HepG2 (cell line): ENCODE measurements around the gene FTL. TPM values are rescaled to one million over a fixed set of nuclear protein-coding genes. Genes with fewer than 3 reads are reported as not detected.

Experiments
- ATAC-seq: fragments of 200-7000 bp; cut with Tn5 transposase; 3 replicates; pipeline ENCODE4 v1.9.1; 2020; ENCODE audit warnings: mild to moderate bottlenecking, moderate library complexity
- BruUV-seq: library from RNA; stranded (reverse); fragments of 400-500 nt; replicated peaks from 2 replicates; lab custom pipeline; 2021; lab: Mats Ljungman, UMichigan
- CTCF ChIA-PET: fragments of 300-600 bp; formaldehyde crosslinking; extraction: SDS; loops from one replicate; lab custom pipeline; 2021; ENCODE audit warnings: low total read pairs, inconsistent platforms, low intra/inter-chr PET ratio; lab: Yijun Ruan, JAX
- POLR2A ChIA-PET: fragments of 350-600 bp; sonication (Branson Sonifier 250); formaldehyde crosslinking; loops from one replicate; lab custom pipeline; 2020; ENCODE audit warnings: antibody characterized with exemption, inconsistent platforms; lab: Yijun Ruan, JAX
- DNase-seq: peaks from one replicate; pipeline ENCODE4 v3.0.0-alpha.2; 2015; ENCODE audit warnings: low spot score
- FAIRE-seq: peaks from 3 replicates; lab custom pipeline; 2011; peaks lifted over from hg19 to GRCh38; lab: Jason Lieb, UNC
- H2AFZ ChIP-seq: one replicate; pipeline ENCODE4 v1.6.1; 2011; ENCODE audit warnings: low read length, inconsistent platforms
- H3K27ac ChIP-seq: fragments of 300-600 bp; 3 replicates; pipeline ENCODE4 v1.8.0; 2011; ENCODE audit warnings: mixed run types, mild to moderate bottlenecking, mixed read lengths, low read length, inconsistent platforms; ENCODE audit not compliant: insufficient read depth; ENCODE audit errors: extremely low read length
- H3K27me3 ChIP-seq, 2 experiments: fragments of 200-600 bp in 1 of 2; 2 replicates in 1 of 2; 3 replicates in 1 of 2; pipeline versions ENCODE4 v1.6.0 to v1.8.0; 2011; ENCODE audit warnings: low read length in 2 of 2, mild to moderate bottlenecking in 2 of 2, moderate library complexity in 2 of 2, inconsistent platforms in 1 of 2; ENCODE audit not compliant: insufficient read depth in 2 of 2, control insufficient read depth in 1 of 2
- H3K36me3 ChIP-seq, 2 experiments: fragments of 200-600 bp in 1 of 2; replicated peaks in 1 of 2; 2 replicates in 1 of 2; 3 replicates in 1 of 2; pipeline versions ENCODE4 v1.5.1 to v1.8.0; 2011; ENCODE audit warnings: low read length in 2 of 2, inconsistent platforms in 1 of 2; ENCODE audit not compliant: insufficient read depth in 2 of 2, control insufficient read depth in 1 of 2
- H3K4me1 ChIP-seq: 2 replicates; pipeline ENCODE4 v1.5.1; 2012; ENCODE audit warnings: low read length, inconsistent platforms; ENCODE audit not compliant: insufficient read depth
- H3K4me2 ChIP-seq: 2 replicates; pipeline ENCODE4 v1.6.0; 2011; ENCODE audit warnings: low read depth, low read length, inconsistent platforms
- H3K4me3 ChIP-seq, 3 experiments: fragments of 200-600 bp in 1 of 3; sonication (generic), shearing (Covaris generic) in 1 of 3; replicated peaks in 1 of 3; 2 replicates each; pipeline ENCODE4 v1.5.1; 2011 to 2016; ENCODE audit warnings: low read length in 3 of 3, inconsistent platforms in 2 of 3, low read depth in 2 of 3, mild to moderate bottlenecking in 2 of 3, control low read depth in 1 of 3, mixed read lengths in 1 of 3; ENCODE audit not compliant: insufficient read depth in 1 of 3
- H3K79me2 ChIP-seq: one replicate; pipeline ENCODE4 v1.6.1; 2011; ENCODE audit warnings: low read length, inconsistent platforms; ENCODE audit not compliant: insufficient read depth
- H3K9ac ChIP-seq: 2 replicates; pipeline ENCODE4 v1.6.0; 2011; ENCODE audit warnings: mild to moderate bottlenecking, low read depth, low read length, inconsistent platforms; ENCODE audit not compliant: insufficient read depth
- H3K9me3 ChIP-seq: 2 replicates; pipeline ENCODE4 v1.5.1; 2012; ENCODE audit warnings: mild to moderate bottlenecking, low read length
- H4K20me1 ChIP-seq: 2 replicates; pipeline ENCODE4 v1.6.0; 2011; ENCODE audit warnings: inconsistent platforms, mild to moderate bottlenecking, low read length, moderate library complexity; ENCODE audit not compliant: insufficient read depth
- KDM3A ChIP-seq: IDR thresholded peaks from 2 replicates; pipeline ENCODE4 v1.6.1; 2018; ENCODE audit warnings: low read depth, missing compliant biosample characterization
- KDM5A ChIP-seq: fragments of 200-600 bp; sonication (generic); IDR thresholded peaks from 2 replicates; pipeline ENCODE4 v1.7.0; 2018; ENCODE audit warnings: antibody characterized with exemption, mild to moderate bottlenecking, low read length, borderline replicate concordance
- REXO4 ChIP-seq: sonication (generic); formaldehyde crosslinking; IDR thresholded peaks from 2 replicates; pipeline ENCODE4 v1.8.0; 2022; ENCODE audit warnings: missing genetic modification reagents, mild to moderate bottlenecking, borderline replicate concordance
- SALL1 ChIP-seq: sonication (generic); formaldehyde crosslinking; IDR thresholded peaks from 2 replicates; pipeline ENCODE4 v1.8.0; 2022; ENCODE audit warnings: mild to moderate bottlenecking, missing genetic modification reagents
- TAF15 ChIP-seq: fragments of 200-400 bp; formaldehyde crosslinking; IDR thresholded peaks from one replicate; pipeline ENCODE4 v1.6.1; 2018; ENCODE audit warnings: mild to moderate bottlenecking, low read depth, low read length; ENCODE audit not compliant: poor library complexity, severe bottlenecking
- ZBTB33 ChIP-seq: sonication (generic); formaldehyde crosslinking; IDR thresholded peaks from 2 replicates; pipeline ENCODE4 v1.4.0; 2020; ENCODE audit warnings: missing genetic modification reagents
- ZFP91 ChIP-seq: sonication (generic); formaldehyde crosslinking; IDR thresholded peaks from 2 replicates; pipeline ENCODE4 v1.9.0; 2022; ENCODE audit warnings: missing genetic modification reagents, mild to moderate bottlenecking, borderline replicate concordance
- ZNF556 ChIP-seq: sonication (generic); formaldehyde crosslinking; IDR thresholded peaks from 2 replicates; pipeline ENCODE4 v1.4.0; 2020; ENCODE audit warnings: mild to moderate bottlenecking, missing genetic modification reagents, borderline replicate concordance
- WGBS: methylation state at CpG from one replicate; pipeline ENCODE4 v1.1.6; 2017; ENCODE audit warnings: low lambda C conversion rate; 5-methylcytosine and 5-hydroxymethylcytosine counted together
- in situ Hi-C: cut with HindIII; loops from 2 replicates; pipeline ENCODE4 v1.10.0; 2017; ENCODE audit warnings: low pct_unique_long_range_greater_than_20kb; ENCODE audit not compliant: extremely low pct_ligation_motif_present
- intact Hi-C: fragments of 100-400 bp; cut with micrococcal nuclease; formaldehyde crosslinking; loops from one replicate; pipeline ENCODE4 v1.10.0; 2022; ENCODE audit not compliant: unreplicated experiment
- polyA plus RNA-seq, 8 experiments: library from polyadenylated mRNA; depleted of rRNA in 3 of 8; stranded (reverse) in 7 of 8; unstranded in 1 of 8; fragments of >200 nt; fragmentation: Illumina TruSeq in 4 of 8; extraction: Trizol in 4 of 8; gene quantifications; 2 replicates each; pipeline versions ENCODE4 v1.2.1 to v1.2.3, GENCODE V29; 2011 to 2016; ENCODE audit warnings: low read depth in 4 of 8, missing spikeins in 1 of 8, mixed read lengths in 1 of 8; ENCODE audit not compliant: insufficient read depth in 1 of 8
- total RNA-seq, 5 experiments: library from RNA; depleted of rRNA; stranded (reverse); fragments of >200 nt; fragmentation: Illumina TruSeq; extraction: Trizol; gene quantifications; 2 replicates each; pipeline ENCODE4 v1.2.3, GENCODE V29; 2016; ENCODE audit warnings: low read depth in 1 of 5

FTL gene
- total and polyA plus RNA-seq, 2 of the 13 experiments (the other 11 are each of a cell fraction or from before 2014, with no cell fraction given) = 2,721 to 8,800 TPM

- TF ChIP-seq ZFP91 (CRISPR knock-in tag) (peak; percentile 33; the same call in 1 of the 2 replicates), KDM5A (no peak), KDM3A (0 out of 2 replicates have a peak, but pooled peaks have one; percentile 53)
Measured at GRCh38 chr19:48934837-48935236, 30.3 kb upstream of the FTL start (continued).

- no peaks in the 10 kb centered on the region for H3K79me2 ChIP-seq
- no peak overlapping the region for H3K27ac ChIP-seq
- TF ChIP-seq REXO4 (CRISPR knock-in tag) = no peak
- no peak for TF ChIP-seq ZNF556 (CRISPR knock-in tag)
- TF ChIP-seq ZBTB33 (CRISPR knock-in tag) = peak; percentile 8; the same call in 1 of the 2 replicates
- TF ChIP-seq TAF15 = no peak
- no peak for TF ChIP-seq SALL1 (CRISPR knock-in tag)
- ChIA-PET POLR2A (interaction anchor here (0.9 to 1.5 kb wide), 3 partner anchors 17 to 28 kb away, joined by 3 to 4 read pairs (median 4); no protein-coding TSS in a partner anchor), CTCF (no interaction called here)
- no peaks in the 10 kb centered on the region for H3K36me3 ChIP-seq
- ATAC-seq (no peak), FAIRE-seq (no peak), DNase-seq (no peak)
- no peak overlapping the region for H3K4me3 ChIP-seq
- 89% methylated on average over 17 of the region's 25 CpGs for WGBS
- peaks cover 1% of the 10 kb centered on the region; the same call in 1 of the 2 replicates for H3K9me3 ChIP-seq
- in situ Hi-C loops = no loop called here
- no peaks in the 10 kb centered on the region for H4K20me1 ChIP-seq
- no TSS peak for BruUV-seq
- H3K9ac ChIP-seq = no peak overlapping the region
- intact Hi-C loops = loop anchor here (2.0 kb wide), 1 partner anchor 35 kb away; no protein-coding TSS in a partner anchor
- no peak overlapping the region for H3K4me2 ChIP-seq
- peaks cover 0 to 1% of the 10 kb centered on the region in 2 experiments; a peak in 1 of 5 replicates for H3K27me3 ChIP-seq
- H2AFZ ChIP-seq = no peak overlapping the region
- H3K4me1 ChIP-seq = peaks cover 31% of the 10 kb centered on the region
Measured at GRCh38 chr19:48935864-48936263, 29.2 kb upstream of the FTL start.
